ENCODE results near the gene PAPPA2. TPM values are rescaled to one million over a fixed set of nuclear protein-coding genes. Genes with fewer than 3 reads are reported as not detected.

Gene PAPPA2
- total and polyA plus RNA-seq, 2 of the 8 experiments (the other 6 are each of a cell fraction or from before 2014, with no cell fraction given), result 0.08 to 0.88 TPM

- TF ChIP-seq CHD7 (IDR thresholded peaks at IDR 0.05; ENCODE audit: insufficient replicate concordance, low read length) (no peak), CREB1 (IDR thresholded peaks at IDR 0.05) (no peak), JUND (IDR thresholded peaks at IDR 0.05; ENCODE audit: low read length) (no peak), SP1 (IDR thresholded peaks at IDR 0.05; ENCODE audit: low read depth, low read length) (no peak)
- TF ChIP-seq, protein P1, sequence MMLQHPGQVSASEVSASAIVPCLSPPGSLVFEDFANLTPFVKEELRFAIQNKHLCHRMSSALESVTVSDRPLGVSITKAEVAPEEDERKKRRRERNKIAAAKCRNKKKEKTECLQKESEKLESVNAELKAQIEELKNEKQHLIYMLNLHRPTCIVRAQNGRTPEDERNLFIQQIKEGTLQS (IDR thresholded peaks at IDR 0.05; ENCODE audit: insufficient read depth, low read depth, low read length), result no peak
These were observed 154.9 kb downstream of the PAPPA2 start (continued) for GRCh38 chr1:176617881-176618280.
